ENCODE results near the gene PHTF2.

Gene PHTF2

DNA sequence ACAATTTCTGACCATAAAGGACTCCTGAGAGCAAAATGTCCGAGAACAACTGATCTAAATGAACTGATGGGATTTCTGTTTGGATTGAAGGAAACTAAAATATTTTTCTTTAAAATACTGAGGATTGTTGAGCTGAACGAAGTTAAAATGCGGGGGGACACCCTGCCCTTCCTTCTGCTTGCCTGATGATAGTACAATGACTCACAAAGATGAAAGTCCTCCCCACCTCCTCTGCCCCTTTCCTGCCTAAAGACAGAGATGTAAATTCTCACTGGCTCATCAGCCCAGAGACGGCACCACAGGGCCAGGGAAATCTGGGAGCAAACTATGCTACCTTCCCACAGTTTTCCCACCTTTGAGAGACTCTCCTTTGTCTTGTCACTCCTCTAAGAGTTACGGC, 180.6 kb downstream of the PHTF2 start:
- TF ChIP-seq, protein P1, sequence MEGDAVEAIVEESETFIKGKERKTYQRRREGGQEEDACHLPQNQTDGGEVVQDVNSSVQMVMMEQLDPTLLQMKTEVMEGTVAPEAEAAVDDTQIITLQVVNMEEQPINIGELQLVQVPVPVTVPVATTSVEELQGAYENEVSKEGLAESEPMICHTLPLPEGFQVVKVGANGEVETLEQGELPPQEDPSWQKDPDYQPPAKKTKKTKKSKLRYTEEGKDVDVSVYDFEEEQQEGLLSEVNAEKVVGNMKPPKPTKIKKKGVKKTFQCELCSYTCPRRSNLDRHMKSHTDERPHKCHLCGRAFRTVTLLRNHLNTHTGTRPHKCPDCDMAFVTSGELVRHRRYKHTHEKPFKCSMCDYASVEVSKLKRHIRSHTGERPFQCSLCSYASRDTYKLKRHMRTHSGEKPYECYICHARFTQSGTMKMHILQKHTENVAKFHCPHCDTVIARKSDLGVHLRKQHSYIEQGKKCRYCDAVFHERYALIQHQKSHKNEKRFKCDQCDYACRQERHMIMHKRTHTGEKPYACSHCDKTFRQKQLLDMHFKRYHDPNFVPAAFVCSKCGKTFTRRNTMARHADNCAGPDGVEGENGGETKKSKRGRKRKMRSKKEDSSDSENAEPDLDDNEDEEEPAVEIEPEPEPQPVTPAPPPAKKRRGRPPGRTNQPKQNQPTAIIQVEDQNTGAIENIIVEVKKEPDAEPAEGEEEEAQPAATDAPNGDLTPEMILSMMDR (IDR thresholded peaks at IDR 0.05; ENCODE audit: low read depth, low read length) = no peak
- H3K4me3 ChIP-seq (ENCODE audit: low read depth, low read length) = no peak overlapping the region

DNA sequence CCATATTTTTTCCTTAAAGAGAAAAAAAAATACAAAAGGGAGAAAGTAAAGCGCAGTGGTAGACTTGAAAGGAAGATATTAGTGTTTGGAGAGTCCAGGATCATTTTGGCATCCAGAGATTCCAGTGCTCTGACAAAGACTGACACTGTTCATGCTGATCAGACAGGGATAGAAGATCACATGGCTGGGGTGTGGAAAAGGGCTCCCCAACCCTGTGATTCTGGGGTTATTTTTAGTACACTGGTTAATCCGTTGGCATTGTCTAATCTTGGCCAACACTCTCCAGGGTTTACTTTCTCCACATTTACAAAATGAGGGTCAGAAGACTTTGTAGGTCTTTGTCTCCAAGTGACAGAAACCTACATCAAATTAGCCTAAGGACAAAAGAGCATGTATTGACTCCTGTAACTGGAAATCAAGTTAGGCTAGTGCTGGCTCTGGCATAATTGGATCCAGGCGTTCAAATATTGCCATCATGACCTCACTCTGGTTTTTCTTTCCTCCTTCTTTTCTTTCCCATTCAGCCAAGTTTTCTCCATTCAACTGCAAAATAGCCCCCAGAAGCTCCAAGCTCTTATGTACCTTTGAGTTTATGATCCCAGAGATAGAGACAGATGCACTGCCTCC, 181.6 kb downstream of the PHTF2 start:
- TF ChIP-seq, protein P1 (IDR thresholded peaks at IDR 0.05; ENCODE audit: low read depth, low read length) = no peak
- no peak overlapping the region for H3K4me3 ChIP-seq (ENCODE audit: low read depth, low read length)

DNA sequence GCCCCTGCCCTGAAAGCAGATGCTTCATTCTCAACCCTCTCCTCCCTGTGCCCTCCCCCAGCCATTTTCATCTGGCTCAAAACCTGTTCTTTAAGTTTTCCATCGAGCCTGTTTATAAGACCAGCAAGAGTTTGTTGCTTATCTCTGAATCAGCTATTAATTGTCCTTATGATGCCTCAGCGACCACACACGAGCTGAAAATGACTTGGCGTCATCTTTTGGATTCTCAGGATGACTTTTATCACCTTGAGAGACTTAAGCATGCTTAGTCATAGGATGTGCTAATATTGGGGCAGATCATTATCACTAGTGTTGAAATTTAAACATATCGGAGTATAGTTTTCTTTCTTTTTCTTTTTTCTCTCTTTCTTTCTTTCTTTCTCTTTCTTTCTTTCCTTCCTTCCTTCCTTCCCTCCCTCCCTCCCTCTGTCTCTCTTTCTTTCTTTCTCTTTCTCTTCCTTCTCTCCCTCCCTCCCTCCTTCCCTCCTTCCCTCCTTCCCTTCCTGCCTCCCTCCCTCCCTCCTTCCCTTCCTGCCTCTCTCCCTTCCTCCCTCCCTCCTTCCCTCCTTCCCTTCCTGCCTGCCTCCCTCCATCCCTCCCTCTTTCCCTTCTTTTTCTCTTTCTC, 184.5 kb downstream of the PHTF2 start:
- TF ChIP-seq, protein P1 (IDR thresholded peaks at IDR 0.05; ENCODE audit: low read depth, low read length) = no peak
- H3K4me3 ChIP-seq (ENCODE audit: low read depth, low read length) = no peak overlapping the region

DNA sequence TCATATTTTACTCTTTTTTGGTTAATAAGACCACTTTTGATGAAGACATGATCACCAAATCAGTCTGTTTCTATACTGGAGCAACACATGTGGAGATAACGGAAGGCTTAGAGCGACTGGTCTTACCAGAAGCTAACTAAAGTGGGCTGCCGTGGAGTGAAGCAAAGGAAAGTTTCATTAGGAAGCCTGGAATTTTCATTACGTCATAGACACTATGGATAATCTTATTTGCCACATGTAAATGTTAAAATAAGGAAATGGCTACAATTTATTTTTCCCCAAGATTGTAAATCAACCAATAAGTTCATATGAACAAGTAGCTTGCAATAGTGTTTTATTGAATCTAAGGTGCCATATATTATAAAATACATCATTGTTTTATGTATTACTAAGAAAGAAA, 185.4 kb downstream of the PHTF2 start:
- TF ChIP-seq, protein P1 (IDR thresholded peaks at IDR 0.05; ENCODE audit: low read depth, low read length) = no peak
- no peak overlapping the region for H3K4me3 ChIP-seq (ENCODE audit: low read depth, low read length)

DNA sequence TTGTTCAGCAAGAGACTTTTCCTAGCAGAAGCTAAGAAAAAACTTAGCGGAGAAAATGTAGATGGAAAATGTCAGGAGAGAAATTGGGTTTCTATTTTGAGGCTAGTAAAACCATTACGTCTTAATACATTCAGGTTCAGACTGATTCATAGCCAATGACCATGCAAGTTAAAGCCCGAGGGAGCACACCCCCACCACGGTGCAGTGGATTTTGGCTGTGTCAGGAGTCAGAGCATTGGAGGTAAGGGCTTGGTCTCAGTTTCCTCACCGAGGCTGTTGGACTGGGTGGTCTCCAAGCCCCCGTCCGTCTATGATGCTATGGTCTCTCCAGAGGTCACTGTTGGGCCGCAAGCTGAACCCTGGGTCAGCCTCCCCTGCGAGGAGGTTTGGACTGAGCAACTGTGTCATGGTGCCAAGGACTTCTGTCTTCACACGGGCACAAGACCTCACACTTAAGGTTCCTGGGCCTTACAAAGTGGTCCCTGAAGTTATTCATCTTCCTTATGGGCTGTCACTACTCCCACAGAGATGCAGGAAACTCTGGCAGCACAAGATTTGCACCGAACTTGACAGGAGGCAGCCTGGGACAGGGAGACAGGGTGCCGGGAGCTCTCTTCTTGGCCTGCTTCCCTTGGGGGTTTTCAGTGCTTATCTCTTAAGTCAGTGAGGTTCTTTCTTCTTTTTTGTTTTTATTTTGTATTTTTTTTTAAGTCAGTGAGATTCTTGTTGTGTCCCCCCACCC, 186.8 kb downstream of the PHTF2 start:
- TF ChIP-seq, protein P1 (IDR thresholded peaks at IDR 0.05; ENCODE audit: low read depth, low read length) = no peak
- H3K4me3 ChIP-seq (ENCODE audit: low read depth, low read length) = no peak overlapping the region

DNA sequence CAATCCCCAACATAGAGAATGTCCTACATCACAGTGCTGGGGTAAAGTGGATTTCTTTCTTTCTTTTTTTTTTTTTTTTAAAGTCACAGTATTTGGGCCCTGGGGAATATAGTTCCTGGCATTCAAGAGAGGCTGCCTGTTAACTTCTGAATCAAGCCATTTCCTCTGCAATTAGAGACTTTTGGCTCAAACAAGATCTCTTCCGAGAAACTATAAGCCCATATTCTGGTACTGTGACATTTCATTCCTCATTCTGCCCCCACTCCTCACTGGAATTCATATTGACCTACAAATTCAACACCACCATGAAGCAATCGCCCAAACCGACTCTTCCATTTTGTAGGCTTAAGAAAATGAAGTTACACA, 187.4 kb downstream of the PHTF2 start:
- TF ChIP-seq, protein P1 (IDR thresholded peaks at IDR 0.05; ENCODE audit: low read depth, low read length) = no peak
- no peak overlapping the region for H3K4me3 ChIP-seq (ENCODE audit: low read depth, low read length)

DNA sequence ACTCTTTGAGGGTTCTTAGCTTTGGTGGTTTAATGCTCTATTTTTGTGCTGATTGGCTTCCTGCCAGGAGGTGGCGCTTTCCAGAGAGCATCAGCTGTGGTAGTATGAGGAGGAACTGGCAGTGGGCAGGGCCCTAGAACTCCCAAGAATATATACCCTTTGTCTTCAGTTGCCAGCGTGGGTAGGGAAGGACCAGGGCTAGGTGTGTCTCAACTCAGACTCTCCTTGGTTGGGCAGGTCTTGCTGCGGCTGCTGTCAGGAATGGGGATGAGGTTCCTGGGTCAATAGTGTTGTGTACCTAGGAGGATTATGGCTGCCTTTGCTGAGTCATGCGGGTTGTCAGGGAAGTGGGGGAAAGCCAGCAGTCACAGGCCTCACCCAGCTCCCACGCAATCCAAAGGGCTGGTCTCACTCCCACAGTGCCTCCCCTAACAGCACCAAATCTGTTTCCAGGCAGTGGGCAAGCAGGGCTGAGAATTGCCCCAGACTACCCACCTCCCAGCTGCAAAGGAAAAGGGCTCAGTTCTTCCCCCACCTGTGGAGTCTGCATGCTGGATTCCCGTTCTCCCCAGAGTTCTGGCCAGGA, 191.5 kb downstream of the PHTF2 start:
- TF ChIP-seq, protein P1 (IDR thresholded peaks at IDR 0.05; ENCODE audit: low read depth, low read length) = no peak
- no peak overlapping the region for H3K4me3 ChIP-seq (ENCODE audit: low read depth, low read length)
